HepG2 (cell line): ENCODE results near the gene IGFBP6. TPM values are rescaled to one million over a fixed set of nuclear protein-coding genes. Genes with fewer than 3 reads are reported as not detected.

Experiments
- ADNP ChIP-seq: sonication (generic); formaldehyde crosslinking; IDR thresholded peaks from 2 replicates; pipeline ENCODE4 v1.4.0; 2020; ENCODE audit warnings: missing genetic modification reagents
- CSRNP2 ChIP-seq: sonication (generic); formaldehyde crosslinking; conservative IDR thresholded peaks from 2 replicates; pipeline ENCODE4 v1.8.0; 2022; ENCODE audit warnings: low read depth, missing genetic modification reagents
- ELF1 ChIP-seq: sonication (generic); formaldehyde crosslinking; IDR thresholded peaks from 2 replicates; pipeline ENCODE4 v1.4.0; 2020; ENCODE audit warnings: missing genetic modification reagents
- FOXK1 ChIP-seq: sonication (generic); formaldehyde crosslinking; IDR thresholded peaks from 2 replicates; pipeline ENCODE4 v1.4.0; 2020; ENCODE audit warnings: low read depth, missing genetic modification reagents, borderline replicate concordance
- FOXM1 ChIP-seq: sonication (generic); formaldehyde crosslinking; IDR thresholded peaks from 2 replicates; pipeline ENCODE4 v1.5.0; 2020; ENCODE audit warnings: missing genetic modification reagents
- HMG20B ChIP-seq: conservative IDR thresholded peaks from 2 replicates; pipeline ENCODE4 v1.6.1; 2016; ENCODE audit warnings: missing genetic modification reagents, missing compliant biosample characterization
- JARID2 ChIP-seq: sonication (generic); formaldehyde crosslinking; IDR thresholded peaks from 2 replicates; pipeline ENCODE4 v1.8.1; 2023; ENCODE audit warnings: missing genetic modification reagents, inconsistent platforms; ENCODE audit not compliant: insufficient replicate concordance
- MIXL1 ChIP-seq: IDR thresholded peaks from 2 replicates; pipeline ENCODE4 v1.6.1; 2016
- NFRKB ChIP-seq: fragments of 450-650 bp; IDR thresholded peaks from 2 replicates; pipeline ENCODE4 v1.6.1; 2017
- SALL2 ChIP-seq: sonication (generic); formaldehyde crosslinking; IDR thresholded peaks from 2 replicates; pipeline ENCODE4 v1.8.1; 2023; ENCODE audit warnings: mild to moderate bottlenecking, missing genetic modification reagents, inconsistent platforms
- SMAD3 ChIP-seq: sonication (generic); formaldehyde crosslinking; IDR thresholded peaks from 2 replicates; pipeline ENCODE4 v1.4.0; 2020; ENCODE audit warnings: missing genetic modification reagents
- SOX5 ChIP-seq: IDR thresholded peaks from 2 replicates; pipeline ENCODE4 v1.6.1; 2016; ENCODE audit warnings: borderline replicate concordance
- SP1 ChIP-seq, 2 experiments: fragments of 450-650 bp in 1 of 2; sonication (generic) in 1 of 2; formaldehyde crosslinking in 1 of 2; IDR thresholded peaks; 2 replicates each; pipeline versions ENCODE4 v1.4.0 to v1.6.1; 2016 to 2020; ENCODE audit warnings: missing genetic modification reagents in 1 of 2
- SP5 ChIP-seq: IDR thresholded peaks from 2 replicates; pipeline ENCODE4 v1.6.1; 2016; ENCODE audit warnings: low read depth, borderline replicate concordance
- STAT5B ChIP-seq: sonication (generic); formaldehyde crosslinking; IDR thresholded peaks from 2 replicates; pipeline ENCODE4 v1.4.0; 2020; ENCODE audit warnings: missing genetic modification reagents
- TAF1 ChIP-seq: sonication (generic); formaldehyde crosslinking; IDR thresholded peaks from 2 replicates; pipeline ENCODE4 v1.4.0; 2020; ENCODE audit warnings: missing genetic modification reagents
- TBL1XR1 ChIP-seq: fragments of 150-350 bp; IDR thresholded peaks from 2 replicates; pipeline ENCODE4 v1.6.1; 2014; ENCODE audit warnings: borderline replicate concordance, low read length; ENCODE audit not compliant: partially characterized antibody
- ZFAT ChIP-seq: sonication (generic); formaldehyde crosslinking; conservative IDR thresholded peaks from 2 replicates; pipeline ENCODE4 v1.8.1; 2023; ENCODE audit warnings: missing genetic modification reagents, inconsistent platforms
- ZNF225 ChIP-seq: sonication (generic); formaldehyde crosslinking; IDR thresholded peaks from 2 replicates; pipeline ENCODE4 v1.4.0; 2020; ENCODE audit warnings: mild to moderate bottlenecking, missing genetic modification reagents
- ZNF280B ChIP-seq: sonication (generic); formaldehyde crosslinking; IDR thresholded peaks from 2 replicates; pipeline ENCODE4 v1.5.0; 2020; ENCODE audit warnings: missing genetic modification reagents, mild to moderate bottlenecking, borderline replicate concordance
- ZNF430 ChIP-seq: sonication (generic); formaldehyde crosslinking; IDR thresholded peaks from 2 replicates; pipeline ENCODE4 v1.9.0; 2021; ENCODE audit warnings: mild to moderate bottlenecking, missing genetic modification reagents
- ZNF441 ChIP-seq: sonication (generic); formaldehyde crosslinking; IDR thresholded peaks from 2 replicates; pipeline ENCODE4 v1.7.0; 2021; ENCODE audit warnings: missing genetic modification reagents, borderline replicate concordance
- ZNF569 ChIP-seq: sonication (generic); formaldehyde crosslinking; IDR thresholded peaks from 2 replicates; pipeline ENCODE4 v1.5.0; 2020; ENCODE audit warnings: mild to moderate bottlenecking, missing genetic modification reagents, moderate library complexity, borderline replicate concordance
- ZNF720 ChIP-seq: sonication (generic); formaldehyde crosslinking; IDR thresholded peaks from 2 replicates; pipeline ENCODE4 v1.4.0; 2020; ENCODE audit warnings: missing genetic modification reagents
- ZNF790 ChIP-seq: sonication (generic); formaldehyde crosslinking; IDR thresholded peaks from 2 replicates; pipeline ENCODE4 v1.8.0; 2022; ENCODE audit warnings: missing genetic modification reagents, mild to moderate bottlenecking, borderline replicate concordance
- ZNF83 ChIP-seq: sonication (generic); formaldehyde crosslinking; IDR thresholded peaks from 2 replicates; pipeline ENCODE4 v1.4.0; 2020; ENCODE audit warnings: missing genetic modification reagents, mild to moderate bottlenecking, borderline replicate concordance
- ZZZ3 ChIP-seq: sonication (generic); formaldehyde crosslinking; IDR thresholded peaks from 2 replicates; pipeline ENCODE4 v1.4.0; 2020; ENCODE audit warnings: missing genetic modification reagents, mild to moderate bottlenecking, borderline replicate concordance
- polyA plus RNA-seq, 8 experiments: library from polyadenylated mRNA; depleted of rRNA in 3 of 8; stranded (reverse) in 7 of 8; unstranded in 1 of 8; fragments of >200 nt; fragmentation: Illumina TruSeq in 4 of 8; extraction: Trizol in 4 of 8; gene quantifications; 2 replicates each; pipeline versions ENCODE4 v1.2.1 to v1.2.3, GENCODE V29; 2011 to 2016; ENCODE audit warnings: low read depth in 4 of 8, missing spikeins in 1 of 8, mixed read lengths in 1 of 8; ENCODE audit not compliant: insufficient read depth in 1 of 8
- total RNA-seq, 5 experiments: library from RNA; depleted of rRNA; stranded (reverse); fragments of >200 nt; fragmentation: Illumina TruSeq; extraction: Trizol; gene quantifications; 2 replicates each; pipeline ENCODE4 v1.2.3, GENCODE V29; 2016; ENCODE audit warnings: low read depth in 1 of 5

Gene IGFBP6
- total and polyA plus RNA-seq, 2 of the 13 experiments (the other 11 are each of a cell fraction or from before 2014, with no cell fraction given): 3.9 to 25.2 TPM

- TF ChIP-seq ZNF720: no peak
- TF ChIP-seq ZZZ3 (CRISPR knock-in tag): no peak
- no peak for TF ChIP-seq ZNF83 (CRISPR knock-in tag)
- TF ChIP-seq FOXK1 (CRISPR knock-in tag): peak; percentile 59; the same call in 1 of the 2 replicates
- TF ChIP-seq SOX5 (CRISPR knock-in tag): no peak; the same call in 1 of the 2 replicates
- no peak for TF ChIP-seq ZFAT (CRISPR knock-in tag)
- TF ChIP-seq HMG20B (CRISPR knock-in tag): no peak
- TF ChIP-seq SP5 (CRISPR knock-in tag): 0 out of 2 replicates have a peak, but pooled peaks have one; percentile 37
- TF ChIP-seq ZNF280B (CRISPR knock-in tag): peak; percentile 46; the same call in 1 of the 2 replicates
- peak; percentile 36 for TF ChIP-seq TBL1XR1
- peak; percentile 91 for TF ChIP-seq ELF1
- TF ChIP-seq FOXM1 (CRISPR knock-in tag): no peak
- peak; percentile 20 for TF ChIP-seq JARID2 (CRISPR knock-in tag)
- TF ChIP-seq SALL2: no peak; the same call in 1 of the 2 replicates
- peak; percentile 43; the same call in 1 of the 2 replicates for TF ChIP-seq ZNF441
- peak; percentile 91 for TF ChIP-seq TAF1 (CRISPR knock-in tag)
- TF ChIP-seq CSRNP2 (CRISPR knock-in tag): no peak
- no peak for TF ChIP-seq ADNP (CRISPR knock-in tag)
- TF ChIP-seq ZNF225 (CRISPR knock-in tag): peak; percentile 75; the same call in 1 of the 2 replicates
- 0 out of 2 replicates have a peak, but pooled peaks have one; percentile 83 for TF ChIP-seq ZNF569 (CRISPR knock-in tag)
- TF ChIP-seq ZNF430 (CRISPR knock-in tag): peak; percentile 64; the same call in 1 of the 2 replicates
- peak; percentile 78; the same call in 1 of the 2 replicates for TF ChIP-seq ZNF790 (CRISPR knock-in tag)
- no peak for TF ChIP-seq NFRKB
- TF ChIP-seq STAT5B: 0 out of 2 replicates have a peak, but pooled peaks have one; percentile 77
- TF ChIP-seq MIXL1: 0 out of 2 replicates have a peak, but pooled peaks have one; percentile 33
- no peak for TF ChIP-seq SP1 (IDR thresholded peaks at IDR 0.05)
- peak; percentile 72 for TF ChIP-seq SP1 (CRISPR knock-in tag; IDR thresholded peaks at IDR 0.05)
- TF ChIP-seq SMAD3 (CRISPR knock-in tag): peak; percentile 72; the same call in 1 of the 2 replicates
Measured at GRCh38 chr12:53079226-53080117, 18.0 kb upstream of the IGFBP6 start, which contains the start of gene SPRYD3 (continued).
